Inflammatory macrophage (primary cell): Measurements from ENCODE around the gene MAP3K15.
"Not testable (repeated sequence)": the region's sequence is repeated elsewhere in the genome, so short reads cannot be mapped to it uniquely, and the experiment has no call there.

Experiments used
- DNase-seq, 2 donors: peaks; one replicate each; pipeline ENCODE4 v3.0.0-alpha.2; 2020 to 2022

The MAP3K15 gene

GRCh38 chrX:19532709-19533108, 17.4 kb upstream of the MAP3K15 start:
- DNase-seq: no peak

GRCh38 chrX:19517965-19518364, 2.7 kb upstream of the MAP3K15 start:
- DNase-seq: no peak

GRCh38 chrX:19515615-19516105, 352 bp upstream of the MAP3K15 start:
- no peak for DNase-seq

GRCh38 chrX:19513383-19513782, 1.9 kb downstream of the MAP3K15 start:
- DNase-seq: no peak

DNA sequence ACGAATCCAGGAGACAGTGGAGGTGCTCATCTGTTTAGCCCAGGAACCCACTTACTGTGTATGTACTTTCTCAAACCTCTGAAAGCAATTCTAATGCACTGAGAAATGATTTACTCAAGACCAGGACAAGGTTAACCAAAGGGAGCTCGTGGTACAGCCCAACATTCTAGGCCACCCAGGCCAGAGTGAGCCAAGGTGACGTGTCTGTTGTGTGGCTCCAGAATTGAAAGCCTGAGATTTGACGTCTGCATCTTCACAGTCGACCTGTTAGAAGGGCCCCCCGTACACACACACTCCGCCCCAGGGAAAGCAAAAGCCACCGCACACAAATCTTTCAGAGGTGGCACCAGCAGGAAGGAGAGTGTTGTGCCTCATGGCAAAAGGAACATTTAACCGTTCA, 2.3 kb downstream of the MAP3K15 start:
- DNase-seq: no peak

DNA sequence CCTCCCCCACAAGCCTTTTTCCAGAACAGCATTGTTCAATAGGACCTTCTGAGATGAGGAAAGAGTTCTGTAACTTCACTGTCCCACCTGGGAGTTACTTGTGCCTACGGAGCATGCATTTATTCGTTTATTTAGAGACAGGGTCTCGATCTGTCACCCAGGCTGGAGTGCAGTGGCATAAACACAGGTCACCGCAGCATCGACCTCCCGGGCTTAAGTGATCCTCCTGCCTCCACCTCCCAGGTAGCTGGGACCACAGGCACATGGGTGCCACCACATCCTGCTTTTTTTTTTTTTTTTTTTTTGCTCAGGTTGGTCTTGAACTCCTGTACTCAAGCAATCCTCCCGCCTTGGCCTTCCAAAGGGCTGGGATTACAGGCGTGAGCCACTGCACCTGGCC, 2.9 kb downstream of the MAP3K15 start:
- DNase-seq: no peak

DNA sequence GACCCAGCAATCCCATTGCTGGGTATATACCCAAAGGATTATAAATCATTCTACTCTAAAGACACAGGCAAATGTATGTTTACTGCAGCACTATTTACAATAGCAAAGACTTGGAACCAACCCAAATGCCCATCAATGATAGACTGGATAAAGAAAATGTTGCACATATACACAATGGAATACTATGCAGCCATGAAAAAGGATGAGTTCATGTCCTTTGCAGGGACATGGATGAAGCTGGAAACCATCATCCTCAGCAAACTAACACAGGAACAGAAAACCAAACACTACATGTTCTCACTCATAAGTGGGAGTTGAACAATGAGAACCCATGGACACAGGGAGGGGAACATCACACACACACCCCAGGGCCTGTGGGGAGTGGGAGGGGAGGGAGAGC, 3.5 kb downstream of the MAP3K15 start:
- not testable (repeated sequence) for DNase-seq

GRCh38 chrX:19496711-19497110, 18.6 kb downstream of the MAP3K15 start:
- DNase-seq: peak; percentile 61 to 76

- DNase-seq: no peak
Observed at GRCh38 chrX:19487520-19488200, 27.6 kb downstream of the MAP3K15 start.

- no peak for DNase-seq
Observed at GRCh38 chrX:19479458-19479857, 35.9 kb downstream of the MAP3K15 start.

GRCh38 chrX:19468383-19468782, 46.9 kb downstream of the MAP3K15 start:
- DNase-seq: not testable (repeated sequence)

DNA sequence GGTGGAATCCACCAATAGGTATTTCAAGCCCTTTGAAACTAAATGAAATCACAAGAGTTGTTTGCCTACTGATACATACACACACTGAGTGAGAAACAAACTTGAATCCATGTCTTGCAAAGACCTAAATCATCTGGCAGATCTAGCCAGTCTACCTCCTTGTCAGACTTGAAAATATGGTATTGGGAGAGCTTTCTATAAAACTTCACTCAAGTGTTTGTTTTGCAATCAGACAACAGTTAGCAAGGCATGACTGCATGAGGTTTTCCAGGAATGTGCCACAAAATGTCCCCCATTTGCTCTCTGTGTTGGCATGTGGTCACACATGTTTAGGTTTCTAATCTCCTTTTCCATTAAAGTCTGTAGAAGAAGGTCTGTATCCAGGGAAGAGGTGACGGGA, 52.4 kb downstream of the MAP3K15 start:
- no peak for DNase-seq

DNA sequence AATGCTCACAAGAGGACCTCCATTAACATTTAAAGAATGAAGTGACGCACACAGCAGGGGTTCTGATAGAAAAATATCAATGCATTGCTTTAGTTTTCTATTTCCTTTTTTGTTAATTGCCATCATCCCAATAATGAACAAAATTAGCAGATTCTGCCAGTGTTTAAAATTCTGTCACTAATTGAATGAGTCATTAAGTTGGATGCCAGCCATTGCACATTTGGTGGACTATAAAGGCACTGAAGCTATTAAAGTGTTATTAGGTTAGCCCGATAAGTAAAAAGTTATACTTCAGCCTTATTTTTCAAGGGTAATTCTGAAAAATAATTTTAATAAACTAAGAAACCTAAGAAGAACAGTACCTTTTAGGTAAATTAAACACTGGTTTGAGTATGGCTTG, 53.1 kb downstream of the MAP3K15 start:
- DNase-seq: no peak

DNA sequence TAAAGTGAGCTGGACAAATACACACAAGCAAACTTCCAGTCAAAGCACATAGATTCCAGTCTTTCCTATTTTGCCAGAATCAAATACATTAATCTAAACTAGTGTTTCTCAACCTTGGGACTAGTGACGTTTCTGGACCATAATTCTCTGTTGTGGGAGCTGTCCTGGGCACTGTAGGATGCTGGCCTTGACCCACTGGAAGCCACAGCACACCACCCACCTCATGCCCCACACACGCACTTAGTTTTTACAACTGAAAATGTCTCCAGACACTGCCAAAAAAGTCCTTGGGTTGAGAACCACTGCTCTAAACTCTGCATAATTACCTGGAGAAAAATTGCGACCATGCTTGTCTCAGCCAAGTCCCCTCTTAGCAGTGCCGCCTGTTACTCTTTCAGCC, 57.6 kb downstream of the MAP3K15 start:
- DNase-seq: no peak

DNA sequence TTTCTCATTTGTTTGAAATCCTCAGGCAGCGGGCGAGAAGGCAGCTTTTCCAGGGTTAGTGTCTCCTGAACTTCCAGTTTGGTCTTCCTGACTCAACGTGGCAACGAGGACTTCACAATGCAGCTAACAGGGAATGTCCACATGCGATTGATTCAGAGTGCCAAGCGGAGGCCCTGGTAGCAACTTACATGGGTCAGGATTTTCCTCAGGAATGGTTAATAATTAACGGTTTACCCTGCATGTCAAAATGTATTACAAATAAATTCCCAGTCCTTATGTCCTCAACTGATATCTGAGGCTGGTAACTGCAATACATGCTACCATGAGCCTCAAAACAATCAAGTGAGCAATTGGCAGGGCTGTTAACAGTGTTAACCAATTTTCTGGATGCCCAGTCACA, 67.2 kb downstream of the MAP3K15 start:
- no peak for DNase-seq

GRCh38 chrX:19446397-19446796, 68.9 kb downstream of the MAP3K15 start:
- no peak for DNase-seq

DNA sequence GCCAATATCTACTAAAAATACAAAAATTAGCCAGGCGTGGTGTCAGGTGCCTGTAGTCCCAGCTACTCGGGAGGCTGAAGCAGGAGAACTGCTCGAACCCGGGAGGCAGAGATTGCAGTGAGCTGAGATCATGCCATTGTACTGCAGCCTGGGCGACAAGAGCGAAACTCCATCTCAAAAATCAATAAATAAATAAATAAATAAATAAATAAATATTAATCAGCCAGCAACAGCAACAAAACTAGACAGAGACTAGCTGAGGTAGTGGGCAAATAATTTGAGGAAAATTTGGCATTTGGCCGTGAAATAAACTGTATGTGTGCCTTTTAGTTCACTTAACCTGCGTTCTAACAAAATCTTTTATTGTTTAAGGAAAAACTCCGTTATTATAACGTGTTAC, 69.5 kb downstream of the MAP3K15 start:
- DNase-seq: not testable (repeated sequence)

GRCh38 chrX:19443869-19444526, 71.3 kb downstream of the MAP3K15 start:
- no peak for DNase-seq

DNA sequence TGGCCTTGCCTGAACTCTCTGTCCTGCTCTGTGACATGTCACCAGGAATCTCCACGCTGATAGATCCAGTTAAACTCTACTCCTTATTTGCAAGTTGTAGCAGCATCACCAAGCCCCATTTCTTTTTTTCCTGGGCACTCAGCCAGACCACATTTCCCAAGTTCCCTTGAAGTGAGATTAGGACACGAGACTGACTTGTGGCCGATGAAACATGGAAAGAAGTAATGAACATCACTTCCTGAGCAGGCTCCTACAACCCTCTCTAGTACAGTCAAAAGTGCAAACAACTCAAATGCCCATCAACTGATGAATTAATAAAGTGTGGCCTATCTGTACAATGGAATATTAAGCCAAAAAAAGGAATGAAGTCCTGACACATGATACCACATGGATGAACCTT, 74.6 kb downstream of the MAP3K15 start:
- DNase-seq: peak; percentile 29 to 40

GRCh38 chrX:19422661-19423060, 92.6 kb downstream of the MAP3K15 start:
- not testable (repeated sequence) for DNase-seq

DNA sequence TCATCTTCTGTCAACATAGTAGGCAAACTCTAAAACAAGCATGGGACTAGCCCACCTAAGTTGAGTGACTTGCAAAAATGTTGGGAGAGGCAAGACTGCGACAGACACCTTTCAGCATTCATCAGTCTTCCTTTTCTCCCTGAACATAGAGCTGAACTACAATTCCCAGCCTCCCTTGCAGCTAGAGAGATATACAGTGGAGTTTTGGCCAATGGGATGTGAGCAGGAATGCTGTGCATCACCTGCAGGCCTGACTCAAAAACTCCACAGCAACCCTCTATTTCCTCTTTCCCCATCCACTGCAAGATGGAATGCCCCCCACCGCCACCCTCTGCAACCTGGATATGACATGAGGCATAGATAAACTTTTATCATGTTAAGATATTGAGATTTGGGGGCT, 105.0 kb downstream of the MAP3K15 start:
- no peak for DNase-seq

DNA sequence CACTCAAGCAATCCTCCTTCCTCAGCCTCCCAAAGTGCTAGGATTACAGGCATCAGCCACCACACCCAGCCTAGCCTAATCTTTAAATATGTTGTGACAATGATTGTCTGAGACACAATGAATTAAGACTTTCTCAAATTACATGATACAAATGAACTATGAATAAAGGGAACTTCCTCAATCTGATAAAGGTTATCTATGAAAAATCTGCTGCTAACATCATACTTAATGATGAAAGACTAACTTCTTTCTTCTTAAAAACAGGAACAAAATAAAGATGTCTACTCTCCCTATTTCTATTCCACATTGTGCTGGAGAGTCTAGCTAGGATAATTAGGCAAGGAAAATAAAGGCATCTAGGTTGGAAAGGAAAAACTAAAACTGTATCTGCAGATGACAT, 111.6 kb downstream of the MAP3K15 start:
- DNase-seq: peak in 1 of 2 donors; percentile 36

DNA sequence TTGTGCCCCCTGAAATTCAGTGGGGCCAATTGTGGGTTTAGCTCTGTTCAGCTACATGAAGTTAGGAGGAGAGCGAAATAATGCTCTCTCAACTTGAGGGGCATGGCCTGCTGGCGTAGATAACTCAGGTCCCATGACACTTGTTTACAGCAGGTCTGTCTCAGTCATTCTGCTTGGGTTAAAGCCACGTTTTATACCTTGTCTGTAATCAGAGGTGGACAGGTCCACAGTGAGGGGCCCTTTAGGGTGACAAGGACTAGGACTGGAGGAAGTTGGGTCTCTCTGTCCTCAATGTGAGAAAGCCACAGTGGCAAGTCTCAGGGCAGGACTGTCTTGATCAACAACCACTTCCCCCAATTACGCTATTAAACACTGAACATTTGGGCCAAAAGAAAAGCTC, 122.6 kb downstream of the MAP3K15 start:
- DNase-seq: no peak

GRCh38 chrX:19392078-19392477, 123.2 kb downstream of the MAP3K15 start:
- DNase-seq: no peak
